Measurements from ENCODE around the gene CNPPD1. TPM values are rescaled to one million over a fixed set of nuclear protein-coding genes. Genes with fewer than 3 reads are reported as not detected.

CNPPD1 gene
- total RNA-seq, 1 experiment from 2014 or later, result 32.8 TPM

- Mint-ChIP-seq H3K27me3 (ENCODE audit: low read depth) (no peaks in the 10 kb centered on the region), H3K36me3 (peaks cover 49% of the 10 kb centered on the region), H3K9me3 (no peaks in the 10 kb centered on the region), H3K4me1 (peaks cover 25% of the 10 kb centered on the region), H3K27ac (no peak overlapping the region), H3K4me3 (no peak overlapping the region)
- no peak for DNase-seq (ENCODE audit: low spot score)
- no peak for ATAC-seq
- ChIA-PET POLR2A (interaction anchor here (0.6 kb wide), 1 partner anchor 64 kb away, joined by 3 read pairs; no protein-coding TSS in a partner anchor), CTCF (no interaction called here)
- TF ChIP-seq ZNF138 (CRISPR knock-in tag; conservative IDR thresholded peaks at IDR 0.05) (no peak), ZBTB43 (CRISPR knock-in tag; IDR thresholded peaks at IDR 0.05) (no peak)
Observed at GRCh38 chr2:219214786-219215185, 38.1 kb upstream of the CNPPD1 start.

- ATAC-seq (no peak), DNase-seq (ENCODE audit: low spot score) (no peak)
- no peaks in the 10 kb centered on the region for H3K9me3 Mint-ChIP-seq
- H3K27me3 Mint-ChIP-seq (ENCODE audit: low read depth), result no peaks in the 10 kb centered on the region
- H3K4me3 Mint-ChIP-seq, result no peak overlapping the region
- no peak overlapping the region; the same call in 1 of the 2 replicates for H3K27ac Mint-ChIP-seq
- peaks cover 49% of the 10 kb centered on the region for H3K36me3 Mint-ChIP-seq
- ChIA-PET CTCF (no interaction called here), POLR2A (no interaction called here)
- peaks cover 19% of the 10 kb centered on the region for H3K4me1 Mint-ChIP-seq
- TF ChIP-seq AFF4 (CRISPR knock-in tag; IDR thresholded peaks at IDR 0.05; ENCODE audit: borderline replicate concordance), result no peak
- TF ChIP-seq CREB1 (CRISPR knock-in tag; IDR thresholded peaks at IDR 0.05), result no peak
- no peak for TF ChIP-seq CDX4 (CRISPR knock-in tag; IDR thresholded peaks at IDR 0.05; ENCODE audit: borderline replicate concordance)
- no peak for TF ChIP-seq EMX1 (CRISPR knock-in tag; IDR thresholded peaks at IDR 0.05)
- TF ChIP-seq PRRX2 (CRISPR knock-in tag; IDR thresholded peaks at IDR 0.05), result no peak
- TF ChIP-seq ATF2 (CRISPR knock-in tag; IDR thresholded peaks at IDR 0.05; ENCODE audit: borderline replicate concordance, low read depth), result no peak
- no peak for TF ChIP-seq ZNF532 (CRISPR knock-in tag; IDR thresholded peaks at IDR 0.05; ENCODE audit: borderline replicate concordance)
- no peak for TF ChIP-seq ZNF416 (CRISPR knock-in tag; IDR thresholded peaks at IDR 0.05)
- no peak for TF ChIP-seq AR (CRISPR knock-in tag; IDR thresholded peaks at IDR 0.05)
- no peak for TF ChIP-seq SMAD3 (CRISPR knock-in tag; IDR thresholded peaks at IDR 0.05; ENCODE audit: borderline replicate concordance)
- no peak for TF ChIP-seq NR2C2 (CRISPR knock-in tag; IDR thresholded peaks at IDR 0.05)
- TF ChIP-seq ETV6 (CRISPR knock-in tag; IDR thresholded peaks at IDR 0.05), result no peak
- TF ChIP-seq SOX15 (CRISPR knock-in tag; IDR thresholded peaks at IDR 0.05), result no peak
- no peak for TF ChIP-seq IRF2 (CRISPR knock-in tag; IDR thresholded peaks at IDR 0.05; ENCODE audit: borderline replicate concordance, low read depth)
- no peak for TF ChIP-seq PRDM15 (CRISPR knock-in tag; IDR thresholded peaks at IDR 0.05)
Observed at GRCh38 chr2:219214141-219214540, 37.4 kb upstream of the CNPPD1 start.
